Fibroblast of skin of back (primary cell): Measurements from ENCODE around the gene CHAC2. TPM values are rescaled to one million over a fixed set of nuclear protein-coding genes. Genes with fewer than 3 reads are reported as not detected.
A peak's percentile ranks its signal among the peaks of the same experiment; 100 is the strongest.
"Not testable (repeated sequence)": the region's sequence is repeated elsewhere in the genome, so short reads cannot be mapped to it uniquely, and the experiment has no call there.

Experiments used
- DNase-seq: peaks from one replicate; pipeline ENCODE4 v3.0.0-alpha.2; 2013
- polyA plus RNA-seq, 2 experiments: library from polyadenylated mRNA; unstranded; fragments of 120-200 nt; gene quantifications; one replicate each; pipeline ENCODE4 v1.2.1, GENCODE V29; 2013; ENCODE audit not compliant: insufficient read length in 2 of 2

Gene CHAC2
- polyA plus RNA-seq (2013, experiment 1 of 2; ENCODE audit: insufficient read length) = 4.4 TPM
- 1.4 TPM for polyA plus RNA-seq (2013, experiment 2 of 2; ENCODE audit: insufficient read length)

DNA sequence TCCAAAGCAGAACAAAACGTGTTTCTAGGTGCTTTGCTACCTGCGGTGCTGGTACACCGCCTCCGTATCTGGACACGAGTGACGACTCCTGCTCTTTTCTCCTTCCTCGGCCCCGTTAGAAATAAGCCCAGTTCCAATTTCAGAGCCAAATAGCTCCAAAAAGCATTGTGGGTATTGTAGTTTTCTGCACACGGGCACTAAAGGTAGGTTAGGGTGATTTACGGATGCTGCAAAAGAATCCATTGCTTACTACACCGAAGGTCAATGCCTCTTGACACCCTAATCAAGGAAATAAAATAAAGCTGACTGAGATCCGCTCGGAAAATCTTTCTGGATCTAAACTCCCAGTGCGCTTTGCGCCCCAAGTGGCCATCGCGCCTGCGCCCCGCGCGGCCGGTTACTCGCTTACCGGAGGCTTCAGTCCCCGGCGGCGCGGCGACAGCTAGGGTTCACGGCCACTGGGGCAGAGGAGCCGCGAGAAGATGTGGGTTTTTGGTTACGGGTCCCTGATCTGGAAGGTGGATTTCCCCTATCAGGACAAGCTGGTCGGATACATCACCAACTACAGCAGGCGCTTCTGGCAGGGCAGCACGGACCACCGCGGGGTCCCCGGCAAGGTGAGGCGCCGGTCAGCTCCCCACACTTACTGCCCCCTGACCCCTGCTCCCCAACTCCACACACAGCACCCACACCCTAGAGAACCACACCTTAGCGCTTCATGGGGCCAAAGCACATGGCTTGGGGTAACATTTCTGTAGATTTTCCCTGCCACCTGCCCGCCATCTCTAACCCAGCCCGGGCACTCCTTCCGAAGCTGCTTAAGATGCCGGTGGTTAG, at the start of gene CHAC2:
Gene CHAC2 (plus strand): TSS at position 400 of the 837 bp plus-strand sequence. CDS start 83 bp downstream, at position 483.
- peak; percentile 82 for DNase-seq

DNA sequence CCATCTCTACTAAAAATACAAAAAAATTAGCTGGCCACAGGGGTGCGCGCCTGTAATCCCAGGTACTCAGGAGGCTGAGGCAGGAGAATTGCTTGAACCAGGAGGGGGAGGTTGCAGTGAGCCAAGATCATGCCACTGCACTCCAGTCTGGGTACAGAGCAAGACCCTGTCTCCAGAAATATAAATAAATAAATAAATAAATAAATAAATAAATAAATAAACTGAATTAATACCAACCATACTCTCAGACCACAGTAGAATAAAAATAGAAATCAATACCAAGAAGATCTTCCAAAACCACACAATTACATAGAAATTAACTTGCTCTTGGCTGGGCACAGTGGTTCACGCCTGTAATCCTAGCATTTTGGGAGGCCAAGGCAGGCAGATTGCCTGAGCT, 46.7 kb upstream of the CHAC2 start:
- DNase-seq = not testable (repeated sequence)

DNA sequence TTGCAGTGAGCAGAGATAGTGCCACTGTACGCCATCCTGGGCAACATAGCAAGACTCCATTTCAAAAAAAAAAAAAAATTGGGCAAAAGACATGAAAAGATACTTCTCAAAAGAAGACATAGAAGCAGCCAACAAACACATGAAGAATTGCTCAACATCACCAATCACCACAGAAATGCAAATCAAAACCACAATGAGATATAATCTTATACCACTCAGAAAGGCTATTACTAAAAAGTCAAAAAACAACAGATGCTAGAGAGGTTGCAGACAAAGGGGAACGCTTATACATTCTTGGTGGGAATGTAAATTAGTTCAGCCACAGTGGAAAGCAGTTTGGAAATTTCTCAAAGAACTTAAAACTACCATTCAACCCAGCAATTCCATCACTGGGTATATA, 43.1 kb upstream of the CHAC2 start:
- peak; percentile 16 for DNase-seq

DNA sequence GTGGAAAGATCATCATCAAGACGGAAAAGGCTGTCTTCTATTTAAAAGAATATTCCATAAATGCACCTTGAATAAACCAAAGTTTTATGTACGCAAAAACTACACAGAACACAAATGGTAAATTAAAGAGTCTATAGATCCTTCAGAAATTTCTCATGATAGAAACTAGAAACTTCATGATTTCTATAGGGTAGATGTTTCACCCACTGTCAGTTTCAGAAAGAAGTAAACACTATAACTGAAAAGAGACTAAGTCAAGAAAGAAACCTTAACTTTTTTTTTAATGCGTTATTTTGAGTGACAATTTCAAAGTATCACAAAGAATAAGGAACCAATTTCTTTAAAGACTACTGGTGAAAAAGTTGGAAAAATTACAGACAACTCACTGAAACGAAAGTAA, 41.9 kb upstream of the CHAC2 start:
- DNase-seq = no peak

DNA sequence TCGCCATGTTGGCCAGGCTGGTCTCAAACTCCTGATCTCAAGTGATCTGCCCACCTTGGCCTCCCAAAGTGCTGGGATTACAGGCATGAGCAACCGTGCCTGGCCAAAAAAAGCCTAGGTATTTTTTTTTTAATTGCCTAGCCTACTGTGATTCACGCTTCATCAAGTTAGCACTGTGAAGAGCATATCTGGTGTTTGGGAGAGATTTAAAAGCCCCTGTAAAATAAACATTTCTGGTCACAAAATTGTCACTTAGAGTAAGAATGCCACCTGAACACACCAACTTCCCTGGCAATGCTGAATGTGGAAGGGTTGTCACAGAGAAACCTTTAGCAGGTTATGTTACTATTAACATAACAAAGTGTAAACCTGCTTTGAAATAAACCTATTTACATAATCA, 39.7 kb upstream of the CHAC2 start:
- DNase-seq = no peak

DNA sequence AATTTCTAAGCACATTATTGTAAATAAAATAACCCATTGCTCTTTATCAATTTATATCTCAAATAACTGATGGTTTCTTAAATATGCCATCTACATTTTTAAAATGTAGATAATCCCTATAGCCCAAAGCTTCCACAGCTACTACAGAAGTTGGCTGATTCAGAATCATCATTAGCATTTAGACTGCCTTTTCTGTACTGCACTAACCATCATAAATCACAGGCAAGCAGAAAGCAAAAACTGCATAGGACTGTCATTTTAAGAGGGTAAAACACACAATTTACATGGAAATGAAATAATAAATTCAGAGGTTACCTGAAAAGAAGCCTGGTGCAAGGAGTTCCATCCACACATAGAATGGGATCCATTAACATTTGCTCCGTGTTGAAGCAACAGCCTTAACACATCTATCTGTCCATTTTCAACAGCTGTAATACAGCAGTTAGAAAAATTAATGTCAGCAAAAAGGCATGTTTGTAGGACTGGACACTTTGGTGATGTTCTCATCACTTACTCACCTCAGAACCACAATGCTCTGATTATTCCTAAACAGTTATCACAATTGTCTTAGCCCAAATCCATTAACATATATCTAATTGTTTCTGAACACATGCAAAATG, 38.4 kb upstream of the CHAC2 start:
- DNase-seq = no peak

DNA sequence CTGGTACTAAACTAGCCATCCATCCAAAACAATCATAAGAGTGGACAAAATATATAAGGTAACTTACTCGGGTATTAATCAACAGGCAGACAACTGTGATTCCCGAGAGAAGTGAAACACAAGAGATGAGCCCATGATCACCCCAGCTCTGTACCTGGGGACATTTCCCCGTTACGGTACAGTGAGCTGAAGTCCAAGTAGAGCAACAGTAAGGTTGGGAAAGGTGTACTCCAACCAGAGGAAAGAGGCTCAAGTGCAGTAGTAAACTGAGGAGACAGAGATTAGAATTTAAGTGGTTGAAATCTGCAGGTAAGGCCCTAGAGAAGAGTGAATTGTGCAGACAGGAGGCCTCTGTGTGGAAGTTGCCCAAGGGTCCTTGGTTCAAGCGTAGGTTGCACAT, 30.5 kb upstream of the CHAC2 start:
- no peak for DNase-seq

DNA sequence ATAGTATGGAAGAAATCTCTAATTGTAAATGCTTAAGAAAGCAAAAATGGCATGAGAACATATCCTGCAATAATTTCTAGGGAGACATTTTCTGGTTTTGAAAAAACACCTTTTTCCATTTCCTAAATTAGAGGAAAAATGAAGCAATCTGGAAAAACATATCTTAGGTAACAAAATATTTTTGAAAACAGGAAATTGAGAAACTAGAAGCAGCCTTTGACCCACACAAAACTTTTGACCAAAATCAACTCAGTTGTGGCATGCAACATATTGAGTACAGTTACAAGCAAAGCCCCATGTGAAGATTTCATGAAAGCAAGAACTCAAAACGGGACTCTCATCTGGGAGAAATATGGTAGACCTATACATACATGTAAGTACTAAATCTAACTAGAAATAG, 28.6 kb upstream of the CHAC2 start:
- no peak for DNase-seq

DNA sequence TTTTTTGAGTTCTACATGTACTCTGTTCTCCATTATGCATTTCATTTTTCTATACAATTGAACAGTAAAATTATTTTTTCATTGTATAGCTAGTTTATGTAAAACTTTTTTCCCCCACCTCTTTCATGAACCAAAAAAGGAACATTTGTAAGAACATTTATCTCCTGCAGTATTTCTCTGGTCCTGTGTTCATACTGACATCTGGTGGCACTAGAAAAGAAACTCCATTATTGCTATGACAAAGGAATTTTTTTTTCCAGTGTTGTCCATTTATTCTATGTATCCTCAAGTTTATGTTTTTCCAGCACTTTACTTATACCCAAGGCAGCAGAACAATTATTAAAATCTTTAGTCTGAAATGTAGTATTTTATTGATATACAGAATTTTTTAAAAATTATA, 27.4 kb upstream of the CHAC2 start:
- DNase-seq = peak; percentile 67

DNA sequence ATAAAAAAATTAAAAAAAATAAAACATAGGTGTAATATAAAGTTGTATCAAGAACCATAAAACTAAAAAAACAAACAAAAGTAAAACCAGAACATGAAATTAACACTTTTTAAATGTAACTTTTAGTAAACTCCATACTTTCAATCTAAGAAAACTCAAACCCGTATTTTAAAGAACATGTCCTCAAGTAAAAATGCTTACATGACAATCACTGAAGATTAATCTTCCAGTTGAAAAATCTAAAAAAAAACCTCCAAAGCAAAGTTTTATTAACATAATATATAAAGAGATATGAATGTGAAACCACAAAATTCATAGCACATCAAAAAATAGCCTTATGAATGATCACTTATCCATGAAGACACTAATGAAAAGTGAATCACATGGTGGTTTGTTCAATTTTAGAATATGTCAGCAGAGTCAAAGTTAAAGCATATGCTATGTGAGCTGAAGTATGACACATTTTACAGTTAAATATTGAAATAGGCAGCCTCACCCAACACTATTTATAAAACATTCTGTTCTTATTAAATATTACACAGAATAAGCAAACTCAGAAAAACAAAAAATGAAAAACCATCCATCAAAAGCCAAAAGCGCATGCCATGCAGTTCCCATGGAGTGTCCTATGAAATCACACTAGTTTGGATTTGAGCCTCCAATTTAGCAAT, 23.1 kb upstream of the CHAC2 start:
- DNase-seq = peak; percentile 43

DNA sequence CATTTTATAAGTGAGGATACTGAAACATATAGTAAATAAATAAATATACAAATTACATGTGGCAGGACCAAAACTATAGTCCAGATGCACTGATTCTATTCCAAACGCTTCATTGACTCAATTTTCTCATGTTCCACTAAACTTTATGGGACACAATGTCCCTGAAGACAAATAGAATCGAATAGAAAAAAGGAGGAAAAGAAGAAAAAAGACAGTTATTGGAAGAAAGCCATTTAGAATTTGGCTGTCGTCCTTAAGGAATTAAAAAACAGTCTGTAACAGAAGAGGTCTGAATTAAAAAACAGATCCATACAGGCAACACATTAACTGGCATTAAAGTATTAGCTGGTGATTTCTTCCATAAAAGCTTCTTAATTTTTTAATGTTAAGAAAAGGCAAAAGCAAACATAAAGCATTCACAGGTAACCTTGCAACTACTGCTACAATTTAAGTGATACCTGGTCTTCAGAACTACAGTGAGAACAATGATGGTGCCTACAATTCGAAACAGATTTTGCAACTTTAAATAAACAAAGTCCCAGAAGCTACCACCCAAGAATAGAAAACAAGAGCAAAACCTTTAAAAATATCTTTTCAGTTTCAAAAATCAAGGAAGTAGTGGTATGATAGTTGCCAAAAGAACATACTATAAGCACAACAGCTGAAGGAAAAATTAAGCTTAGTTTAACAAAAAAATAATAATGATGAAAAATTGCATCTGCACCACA, 17.4 kb upstream of the CHAC2 start:
- no peak for DNase-seq

DNA sequence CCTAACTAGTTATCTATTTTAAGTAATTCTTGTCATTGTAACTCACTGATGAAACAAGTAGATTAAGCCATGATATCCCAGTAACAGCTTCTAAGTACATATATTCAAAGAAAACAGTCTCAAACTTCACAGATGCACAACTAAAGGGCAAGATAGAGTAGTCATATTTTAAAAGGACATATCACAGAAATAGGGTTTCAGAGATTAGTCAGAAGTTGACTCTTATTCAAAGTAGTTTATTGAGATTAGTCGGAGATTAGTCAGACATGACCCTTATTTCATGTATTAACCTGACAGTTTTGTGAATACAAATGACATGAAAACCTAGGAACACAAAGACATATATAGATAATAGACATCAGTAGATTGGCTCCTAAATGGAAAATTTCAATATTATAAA, 15.9 kb upstream of the CHAC2 start:
- peak; percentile 56 for DNase-seq

DNA sequence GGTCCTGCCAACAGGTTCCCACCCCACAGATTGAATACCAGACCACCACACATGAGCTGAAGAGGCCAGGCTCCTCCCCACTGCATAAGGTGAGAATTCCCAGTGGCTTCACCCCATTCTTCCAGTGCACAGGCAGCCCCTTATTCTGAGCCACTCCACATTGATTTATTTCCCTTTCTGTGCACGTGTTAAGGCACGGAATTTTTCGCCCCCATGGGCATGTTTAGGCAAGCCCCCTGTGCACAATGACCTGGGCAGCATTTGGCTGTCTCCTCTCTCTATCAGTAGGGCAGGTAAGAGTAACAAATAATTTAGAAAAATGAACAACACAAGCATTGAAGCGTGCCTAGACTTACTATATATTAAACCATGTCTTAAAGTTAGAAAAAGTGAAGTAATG, 15.2 kb upstream of the CHAC2 start:
- no peak for DNase-seq

DNA sequence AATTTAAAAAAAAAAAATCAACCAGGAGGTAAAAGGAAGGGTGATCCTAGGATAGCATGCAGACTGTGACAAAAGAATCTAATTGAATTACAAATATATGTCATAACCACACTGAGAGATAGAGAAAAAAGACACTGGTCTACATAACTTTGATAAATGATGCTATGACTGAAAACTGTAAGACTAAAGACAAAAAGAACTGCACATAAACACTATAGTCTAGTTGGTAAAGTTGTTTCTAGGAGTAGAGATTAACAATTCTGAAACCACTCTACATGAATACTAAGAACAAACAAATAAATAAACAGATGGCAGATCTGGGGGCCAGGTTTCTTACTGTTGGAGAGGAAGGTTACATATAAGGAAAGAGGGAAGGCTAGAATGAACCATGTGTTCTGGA, 14.6 kb upstream of the CHAC2 start:
- DNase-seq = no peak

DNA sequence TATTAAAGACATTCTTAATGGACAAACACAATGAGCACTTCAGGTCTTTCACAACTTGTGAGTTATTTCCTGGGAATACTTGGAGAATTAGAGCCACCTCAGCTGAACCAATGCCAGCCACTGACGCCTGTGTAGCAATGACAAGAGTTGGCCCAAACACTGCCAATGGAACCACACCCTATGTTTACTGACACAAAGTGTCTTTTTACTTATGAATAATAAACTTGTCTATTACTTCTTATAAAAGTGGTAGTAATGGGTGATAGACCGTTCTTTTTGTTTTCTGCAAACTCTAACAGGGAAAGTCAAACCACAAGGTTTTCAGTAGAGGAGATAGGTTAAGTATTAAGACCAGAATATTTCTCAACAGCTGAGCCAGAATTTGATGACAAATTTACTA, 12.5 kb upstream of the CHAC2 start:
- no peak for DNase-seq

DNA sequence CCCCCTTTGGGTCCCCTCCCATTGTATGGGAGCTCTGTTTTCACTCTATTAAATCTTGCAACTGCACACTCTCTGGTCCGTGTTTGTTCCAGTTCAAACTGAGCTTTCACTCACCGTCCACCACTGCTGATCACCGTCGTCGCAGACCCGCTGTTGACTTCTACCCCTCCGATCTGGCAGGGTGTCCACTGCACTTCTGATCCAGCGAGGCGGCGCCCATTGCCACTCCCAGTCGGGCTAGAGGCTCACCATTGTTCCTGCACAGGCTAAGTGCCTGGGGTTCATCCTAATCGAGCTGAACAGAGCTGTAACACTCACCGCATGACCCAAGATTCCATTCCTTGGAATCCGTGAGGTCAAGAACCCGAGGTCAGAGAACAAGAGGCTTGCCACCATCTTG, 11.0 kb upstream of the CHAC2 start:
- DNase-seq = no peak

DNA sequence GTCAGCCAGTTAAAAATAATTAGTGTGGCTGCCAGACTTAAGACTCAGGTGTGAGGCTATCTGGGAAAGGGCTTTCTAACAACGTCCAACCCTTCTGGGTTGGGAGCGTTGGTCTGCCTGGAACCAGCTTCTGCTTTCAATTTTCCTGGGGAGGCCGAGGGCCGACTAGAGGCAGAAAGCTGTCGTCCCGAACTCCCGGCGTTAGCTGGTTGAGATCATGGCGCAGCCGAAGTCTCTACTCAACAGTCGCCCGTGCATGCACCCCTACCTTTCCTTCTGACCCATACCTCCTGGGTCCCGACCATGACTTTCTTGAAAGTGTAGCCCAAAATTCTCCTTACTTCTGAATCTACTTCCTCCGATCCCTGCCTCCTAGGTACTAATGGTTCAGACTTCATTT, 10.4 kb upstream of the CHAC2 start:
- DNase-seq = not testable (repeated sequence)

DNA sequence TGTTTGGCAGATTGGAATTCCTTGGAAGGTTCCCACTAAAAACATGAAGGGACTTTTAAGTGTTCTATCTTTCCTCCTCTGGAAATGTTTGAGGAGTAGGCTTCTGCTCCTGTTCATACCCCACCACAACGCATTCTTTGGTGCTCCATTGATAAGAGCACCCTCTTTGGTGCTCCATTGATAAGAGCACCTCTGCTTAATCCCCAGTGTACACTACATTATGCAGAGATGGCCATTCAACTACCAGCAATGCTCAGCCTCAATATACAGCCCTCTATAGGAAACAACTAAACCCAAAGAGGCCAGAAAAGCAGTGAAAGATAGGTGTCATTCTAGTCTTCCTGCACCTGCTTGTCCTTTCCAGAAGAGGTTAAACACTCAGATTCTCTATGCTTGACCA, 1.8 kb upstream of the CHAC2 start:
- DNase-seq = no peak

DNA sequence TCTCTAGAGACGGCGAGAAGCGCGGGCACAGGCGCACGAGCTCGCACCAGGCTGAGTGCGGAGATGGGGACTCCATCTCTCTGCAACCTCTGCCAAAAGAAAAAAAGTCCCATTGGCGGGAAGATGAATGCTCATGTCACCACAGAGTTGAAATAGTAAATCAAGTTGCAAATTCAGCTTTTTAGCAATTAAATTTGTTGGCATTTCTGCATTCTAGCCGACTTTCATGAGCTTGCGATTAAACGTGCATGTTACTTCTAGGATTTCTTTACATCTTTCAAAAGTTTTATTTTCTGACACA, 588 bp downstream of the CHAC2 start:
- DNase-seq = no peak

DNA sequence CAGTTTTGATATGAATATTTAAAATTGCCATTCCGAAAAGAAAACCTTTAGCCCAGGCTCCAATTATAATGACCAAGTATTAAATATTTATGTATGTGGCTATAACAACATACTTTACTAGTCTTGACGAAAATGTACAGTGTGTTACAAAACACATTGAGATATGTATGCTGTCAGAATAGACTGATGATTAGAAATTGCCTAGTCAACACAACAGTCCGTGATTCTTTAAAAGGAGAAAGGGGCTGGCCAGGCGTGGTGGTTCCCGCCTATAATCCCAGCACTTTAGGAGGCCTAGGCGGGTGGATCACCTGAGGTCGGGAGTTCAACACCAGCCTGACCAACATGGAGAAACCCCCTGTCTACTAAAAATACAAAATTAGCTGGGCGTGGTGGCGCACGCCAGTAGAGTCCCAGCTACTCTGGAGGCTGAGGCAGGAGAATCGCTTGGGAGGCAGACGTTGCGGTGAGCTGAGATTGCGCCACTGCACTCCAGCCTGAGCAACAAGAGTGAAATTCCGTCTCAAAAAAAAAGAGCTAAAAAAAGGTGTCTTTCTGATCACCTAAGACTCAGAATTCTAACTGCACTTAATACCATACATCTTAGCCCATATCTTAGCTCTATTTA, 1.8 kb downstream of the CHAC2 start:
- no peak for DNase-seq

DNA sequence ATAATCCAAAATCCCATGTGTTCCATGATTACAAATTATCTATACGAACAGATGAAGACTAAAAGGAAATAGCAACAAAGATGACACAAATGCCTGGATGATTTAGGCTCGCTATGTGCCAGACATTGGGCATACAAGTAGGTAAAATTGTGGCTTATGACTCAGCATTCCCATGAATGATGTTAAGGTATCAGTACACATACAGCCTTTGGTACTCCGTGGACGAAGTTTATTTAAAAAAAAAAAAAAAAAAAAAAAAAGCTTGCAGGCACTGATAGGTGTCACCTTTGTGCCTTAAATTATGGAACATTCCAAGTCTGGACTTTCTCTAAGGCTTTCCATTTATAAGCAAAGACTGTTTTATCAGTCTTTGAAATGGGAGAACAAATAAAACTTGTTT, 2.7 kb downstream of the CHAC2 start:
- DNase-seq = no peak

DNA sequence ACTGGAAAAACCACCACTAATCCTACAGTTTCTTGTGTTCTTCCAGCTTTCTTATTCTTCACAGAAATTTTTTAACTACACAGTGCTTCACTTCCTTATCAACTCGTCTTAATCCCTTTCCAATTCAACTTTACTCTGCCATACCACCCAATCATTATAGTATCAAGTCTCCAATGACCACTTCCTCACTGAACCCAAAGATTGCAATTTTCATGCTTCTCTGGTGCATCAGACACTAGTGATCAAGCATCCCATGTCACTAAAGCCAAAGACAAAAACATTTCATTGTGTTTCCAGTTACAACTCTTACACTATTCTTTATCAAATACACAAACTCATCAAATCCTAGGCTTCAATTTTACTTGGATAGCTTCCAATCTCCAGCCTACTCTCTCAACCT, 9.5 kb downstream of the CHAC2 start:
- DNase-seq = no peak
